Thoracic aorta (tissue), 2 donors: Measurements from ENCODE around the gene PTTG1. TPM values are rescaled to one million over a fixed set of nuclear protein-coding genes. Genes with fewer than 3 reads are reported as not detected.
A peak's percentile ranks its signal among the peaks of the same experiment; 100 is the strongest.

Source experiments
- ATAC-seq: fragments of 150-250 bp; one replicate; pipeline ENCODE4 v1.8.0; 2017; ENCODE audit warnings: low read depth; ENCODE audit not compliant: insufficient number of reproducible peaks, low FRiP score
- DNase-seq: peaks from one replicate; pipeline ENCODE4 v3.0.0-alpha.2; 2020; ENCODE audit warnings: low spot score
- H3K27ac ChIP-seq, 2 donors: fragments of 200-600 bp; sonication (generic); 1 replicate in 1 of 2; 2 replicates in 1 of 2; pipeline ENCODE4 v1.5.1; 2016; ENCODE audit warnings: mild to moderate bottlenecking in 2 of 2, moderate library complexity in 2 of 2
- H3K27me3 ChIP-seq: fragments of 200-600 bp; sonication (generic); replicated peaks from 2 replicates; pipeline ENCODE4 v1.6.0; 2016; ENCODE audit warnings: mild to moderate bottlenecking; ENCODE audit not compliant: insufficient read depth
- H3K36me3 ChIP-seq: fragments of 200-600 bp; sonication (generic); one replicate; pipeline ENCODE4 v1.5.1; 2016
- H3K4me1 ChIP-seq, 2 donors: fragments of 200-600 bp; sonication (generic); 1 replicate in 1 of 2; 2 replicates in 1 of 2; pipeline versions ENCODE4 v1.5.1 to v1.6.0; 2016; ENCODE audit warnings: low read depth in 2 of 2, mild to moderate bottlenecking in 1 of 2; ENCODE audit not compliant: control insufficient read depth in 1 of 2
- H3K4me3 ChIP-seq: fragments of 200-600 bp; sonication (generic); 2 replicates; pipeline ENCODE4 v1.5.1; 2016; ENCODE audit warnings: mild to moderate bottlenecking
- H3K9me3 ChIP-seq: fragments of 200-600 bp; sonication (generic); 2 replicates; pipeline ENCODE4 v1.5.1; 2016
- CTCF ChIP-seq: fragments of 200-600 bp; sonication (generic); IDR thresholded peaks from one replicate; pipeline ENCODE4 v1.5.1; 2019; ENCODE audit warnings: antibody characterized with exemption
- total RNA-seq, 2 donors: library from RNA; depleted of rRNA; stranded (reverse); fragments of >200 nt; gene quantifications; one replicate each; pipeline versions ENCODE4 v1.1.0 to v1.2.3, GENCODE V29; 2016

Gene PTTG1
- total RNA-seq, 2 donors from 2014 or later = 2.2 TPM; not detected in 1

GRCh38 chr5:160398806-160399205 lies 22.8 kb upstream of the PTTG1 start:
- ATAC-seq (no peak), DNase-seq (no peak)
- H3K27ac ChIP-seq = peak overlapping the region in 1 of 2 donors; percentile 89
- H3K4me3 ChIP-seq = peak overlapping the region; percentile 89
- H3K4me1 ChIP-seq = peaks cover 6 to 29% of the 10 kb centered on the region in 2 donors
- no peaks in the 10 kb centered on the region for H3K27me3 ChIP-seq
- peaks cover 14% of the 10 kb centered on the region for H3K36me3 ChIP-seq
- no peak for TF ChIP-seq CTCF
- no peaks in the 10 kb centered on the region for H3K9me3 ChIP-seq

DNA sequence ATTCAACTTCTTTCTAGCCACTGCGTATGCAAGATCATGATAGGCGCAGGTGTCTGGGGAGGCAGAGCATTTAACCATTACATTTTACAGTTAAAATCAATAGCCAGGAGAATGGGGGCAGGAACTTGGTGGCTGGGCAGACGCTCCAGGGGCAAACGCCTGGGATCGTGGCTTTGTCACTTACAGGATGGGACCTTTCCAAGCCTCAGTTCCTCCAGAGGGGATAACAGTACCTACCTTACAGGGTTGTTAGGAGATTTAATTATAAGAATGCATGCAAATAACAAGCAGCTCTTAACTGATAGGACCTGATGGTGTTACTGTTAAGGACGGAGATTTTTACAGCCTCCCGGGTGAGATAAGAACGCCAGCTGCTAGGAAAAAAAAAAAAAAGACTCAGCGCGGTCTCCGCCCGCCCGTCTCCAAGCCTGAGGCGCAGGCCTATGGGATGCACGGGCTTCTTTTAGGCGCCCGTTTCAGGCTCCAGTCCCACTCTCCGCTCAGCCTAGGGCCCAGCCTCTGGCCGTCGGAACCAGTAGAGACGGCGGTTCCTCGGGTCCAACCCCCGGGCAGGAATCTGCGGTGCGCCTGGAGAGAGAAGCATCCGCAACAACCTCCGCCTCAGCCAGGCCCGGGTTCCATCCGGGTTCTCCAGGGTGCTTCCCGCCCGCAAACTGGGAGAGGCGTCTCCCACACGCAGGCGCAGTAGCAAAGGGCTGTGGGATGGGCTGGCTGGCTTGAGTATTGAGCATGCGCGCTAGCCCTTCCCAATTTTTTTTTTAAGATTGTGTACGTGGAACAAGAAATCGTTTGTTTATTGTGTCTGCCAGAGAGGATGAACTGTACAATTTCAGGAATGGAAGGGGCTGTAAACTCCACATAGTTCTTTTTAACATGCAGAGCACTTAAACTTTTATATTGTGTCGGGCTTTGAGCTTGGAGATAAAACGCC lies 22.0 kb upstream of the PTTG1 start, which contains the start of gene FAM200C:
TSS of gene FAM200C (minus strand) at position 653 of the 952 bp plus-strand sequence. CDS start 4,564 bp downstream, outside the sequence.
- no peaks in the 10 kb centered on the region for H3K9me3 ChIP-seq
- H3K4me3 ChIP-seq = peak within 1 kb of the TSS; percentile 89
- ATAC-seq (peak; percentile 81), DNase-seq (peak; percentile 56)
- no peaks in the 10 kb centered on the region for H3K27me3 ChIP-seq
- peaks cover 6 to 29% of the 10 kb centered on the region in 2 donors for H3K4me1 ChIP-seq
- H3K36me3 ChIP-seq = peaks cover 23% of the 10 kb centered on the region
- peak within 1 kb of the TSS; percentile 78 to 89 for H3K27ac ChIP-seq
- TF ChIP-seq CTCF = no peak

GRCh38 chr5:160418561-160419457 lies 2.8 kb upstream of the PTTG1 start, which contains the start of gene SLU7:
Gene SLU7 (minus strand): TSS chr5:160419081. CDS start chr5:160415294, 3,787 bp downstream.
- DNase-seq (peak; percentile 63), ATAC-seq (peak; percentile 93)
- Histone ChIP-seq H3K4me3 (peak within 1 kb of the TSS; percentile 82), H3K4me1 (peaks cover 27 to 35% of the 10 kb centered on the region in 2 donors), H3K27me3 (no peaks in the 10 kb centered on the region), H3K27ac (peak within 1 kb of the TSS; percentile 83 to 93), H3K36me3 (no peaks in the 10 kb centered on the region), H3K9me3 (no peaks in the 10 kb centered on the region)
- no peak for TF ChIP-seq CTCF

GRCh38 chr5:160419458-160420330 lies 2.0 kb upstream of the PTTG1 start:
- DNase-seq (no peak), ATAC-seq (peak; percentile 18)
- Histone ChIP-seq H3K36me3 (no peaks in the 10 kb centered on the region), H3K27me3 (no peaks in the 10 kb centered on the region), H3K9me3 (no peaks in the 10 kb centered on the region), H3K4me1 (peaks cover 27 to 35% of the 10 kb centered on the region in 2 donors), H3K27ac (peak overlapping the region; percentile 83 to 93), H3K4me3 (peak overlapping the region; percentile 82)
- no peak for TF ChIP-seq CTCF
